ENCODE data around the gene PTRH2. TPM values are rescaled to one million over a fixed set of nuclear protein-coding genes. Genes with fewer than 3 reads are reported as not detected.
A peak's percentile ranks its signal among the peaks of the same experiment; 100 is the strongest.
"Not testable (repeated sequence)": the region's sequence is repeated elsewhere in the genome, so short reads cannot be mapped to it uniquely, and the experiment has no call there.

PTRH2 gene
- total RNA-seq, 5 donors from 2014 or later (not counting 1 experiment from before 2014, with no cell fraction given) = 5.4 to 18.8 (median 15.3) TPM

- H3K27ac ChIP-seq (ENCODE audit: low read length); H3K4me3 ChIP-seq (ENCODE audit: control insufficient read depth in 1 of 2, extremely low read depth in 1 of 2, low read length in 1 of 2); DNase-seq; H3K4me1 Mint-ChIP-seq; H3K4me3 Mint-ChIP-seq; H3K9me3 ChIP-seq; H3K9me3 Mint-ChIP-seq; H3K27me3 ChIP-seq (replicated peaks in 1 of 2; ENCODE audit: control insufficient read depth in 2 of 2, extremely low read depth in 1 of 2, insufficient read depth in 2 of 2, low read length in 1 of 2); H3K27me3 Mint-ChIP-seq; H3K27ac Mint-ChIP-seq; H3K4me1 ChIP-seq (ENCODE audit: control insufficient read depth in 1 of 2, extremely low read depth in 1 of 2, insufficient read depth in 2 of 2, low read length in 2 of 2); CTCF ChIA-PET; ATAC-seq (replicated peaks in 1 of 4): not testable (repeated sequence)
- POLR2A ChIA-PET = interaction anchor here (0.7 to 0.8 kb wide), 2 partner anchors 18 to 19 kb away, joined by 3 to 4 read pairs; no protein-coding TSS in a partner anchor
- H3K36me3 ChIP-seq (ENCODE audit: control insufficient read depth in 2 of 2, extremely low read depth in 1 of 2, insufficient read depth in 1 of 2, low read length in 1 of 2) = peaks cover 3 to 78% of the 10 kb centered on the region in 2 donors
- 92% methylated on average over 2 of the region's 7 CpGs for WGBS (ENCODE audit: insufficient coverage)
- H3K36me3 Mint-ChIP-seq = peaks cover 52% of the 10 kb centered on the region
Observed at GRCh38 chr17:59656624-59657023, 50.6 kb downstream of the PTRH2 start.

- H3K36me3 ChIP-seq (ENCODE audit: control insufficient read depth in 2 of 2, extremely low read depth in 1 of 2, insufficient read depth in 1 of 2, low read length in 1 of 2) = peaks cover 3 to 70% of the 10 kb centered on the region in 2 donors
- no peak overlapping the region for H3K4me3 ChIP-seq (ENCODE audit: control insufficient read depth in 1 of 2, extremely low read depth in 1 of 2, low read length in 1 of 2)
- ATAC-seq (replicated peaks in 1 of 4) = no peak
- H3K9me3 ChIP-seq = no peaks in the 10 kb centered on the region
- CTCF ChIA-PET = interaction anchor here in 1 of 2 donors (0.6 to 0.7 kb wide), 2 partner anchors 14 kb away, joined by 3 read pairs; no protein-coding TSS in a partner anchor
- no CpG with 5 or more reads among the region's 2 CpGs for WGBS (ENCODE audit: insufficient coverage)
- H3K36me3 Mint-ChIP-seq = peaks cover 54% of the 10 kb centered on the region
- no peaks in the 10 kb centered on the region for H3K27me3 ChIP-seq (replicated peaks in 1 of 2; ENCODE audit: control insufficient read depth in 2 of 2, extremely low read depth in 1 of 2, insufficient read depth in 2 of 2, low read length in 1 of 2)
- H3K4me1 ChIP-seq (ENCODE audit: control insufficient read depth in 1 of 2, extremely low read depth in 1 of 2, insufficient read depth in 2 of 2, low read length in 2 of 2) = peaks cover 0 to 8% of the 10 kb centered on the region in 2 experiments
- H3K9me3 Mint-ChIP-seq = no peaks in the 10 kb centered on the region
- H3K27ac Mint-ChIP-seq = no peak overlapping the region
- H3K27ac ChIP-seq (ENCODE audit: low read length) = no peak overlapping the region
- DNase-seq = no peak
- H3K27me3 Mint-ChIP-seq = no peaks in the 10 kb centered on the region
- peaks cover 35 to 43% (median 36%) of the 10 kb centered on the region in 3 donors for H3K4me1 Mint-ChIP-seq
- POLR2A ChIA-PET = no interaction called here
- no peak overlapping the region for H3K4me3 Mint-ChIP-seq
Observed at GRCh38 chr17:59652119-59652518, 55.1 kb downstream of the PTRH2 start.

GRCh38 chr17:59651346-59651745 is 55.9 kb downstream of the PTRH2 start:
- Mint-ChIP-seq H3K36me3 (peaks cover 58% of the 10 kb centered on the region), H3K27ac (peak overlapping the region in 1 of 2 donors; percentile 22), H3K4me3 (no peak overlapping the region), H3K27me3 (no peaks in the 10 kb centered on the region), H3K4me1 (peaks cover 42 to 46% (median 42%) of the 10 kb centered on the region in 3 donors), H3K9me3 (no peaks in the 10 kb centered on the region)
- H3K9me3 ChIP-seq = no peaks in the 10 kb centered on the region
- no peaks in the 10 kb centered on the region for H3K27me3 ChIP-seq (replicated peaks in 1 of 2; ENCODE audit: control insufficient read depth in 2 of 2, extremely low read depth in 1 of 2, insufficient read depth in 2 of 2, low read length in 1 of 2)
- H3K27ac ChIP-seq (ENCODE audit: low read length) = no peak overlapping the region
- H3K4me1 ChIP-seq (ENCODE audit: control insufficient read depth in 1 of 2, extremely low read depth in 1 of 2, insufficient read depth in 2 of 2, low read length in 2 of 2) = peaks cover 0 to 8% of the 10 kb centered on the region in 2 experiments
- no peak overlapping the region for H3K4me3 ChIP-seq (ENCODE audit: control insufficient read depth in 1 of 2, extremely low read depth in 1 of 2, low read length in 1 of 2)
- DNase-seq (peak in 1 of 35 experiments; percentile 42), ATAC-seq (replicated peaks in 1 of 4) (peak; percentile 48 to 82 (median 66))
- H3K36me3 ChIP-seq (ENCODE audit: control insufficient read depth in 2 of 2, extremely low read depth in 1 of 2, insufficient read depth in 1 of 2, low read length in 1 of 2) = peaks cover 3 to 69% of the 10 kb centered on the region in 2 donors
- ChIA-PET POLR2A (no interaction called here), CTCF (interaction anchor here in 1 of 2 donors (0.5 kb wide), 1 partner anchor 143 kb away, joined by 3 read pairs; no protein-coding TSS in a partner anchor)

- H3K27ac ChIP-seq (ENCODE audit: low read length) = no peak overlapping the region
- H3K4me1 Mint-ChIP-seq = peaks cover 42 to 46% (median 43%) of the 10 kb centered on the region in 3 donors
- DNase-seq (no peak), ATAC-seq (replicated peaks in 1 of 4) (no peak)
- H3K27me3 Mint-ChIP-seq = no peaks in the 10 kb centered on the region
- WGBS (ENCODE audit: insufficient coverage) = no CpG with 5 or more reads among the region's 1 CpG
- no peaks in the 10 kb centered on the region for H3K9me3 Mint-ChIP-seq
- H3K36me3 ChIP-seq (ENCODE audit: control insufficient read depth in 2 of 2, extremely low read depth in 1 of 2, insufficient read depth in 1 of 2, low read length in 1 of 2) = peaks cover 3 to 67% of the 10 kb centered on the region in 2 donors
- peaks cover 56% of the 10 kb centered on the region for H3K36me3 Mint-ChIP-seq
- peaks cover 0 to 8% of the 10 kb centered on the region in 2 experiments for H3K4me1 ChIP-seq (ENCODE audit: control insufficient read depth in 1 of 2, extremely low read depth in 1 of 2, insufficient read depth in 2 of 2, low read length in 2 of 2)
- no peaks in the 10 kb centered on the region for H3K9me3 ChIP-seq
- H3K4me3 ChIP-seq (ENCODE audit: control insufficient read depth in 1 of 2, extremely low read depth in 1 of 2, low read length in 1 of 2) = no peak overlapping the region
- ChIA-PET POLR2A (no interaction called here), CTCF (interaction anchor here in 1 of 2 donors (0.6 kb wide), 1 partner anchor 120 kb away, joined by 3 read pairs; no protein-coding TSS in a partner anchor)
- H3K27me3 ChIP-seq (replicated peaks in 1 of 2; ENCODE audit: control insufficient read depth in 2 of 2, extremely low read depth in 1 of 2, insufficient read depth in 2 of 2, low read length in 1 of 2) = no peaks in the 10 kb centered on the region
- H3K27ac Mint-ChIP-seq = no peak overlapping the region
- H3K4me3 Mint-ChIP-seq = no peak overlapping the region
Observed at GRCh38 chr17:59650642-59651041, 56.6 kb downstream of the PTRH2 start.

- Histone ChIP-seq H3K36me3 (ENCODE audit: control insufficient read depth in 2 of 2, extremely low read depth in 1 of 2, insufficient read depth in 1 of 2, low read length in 1 of 2) (peaks cover 1 to 61% of the 10 kb centered on the region in 2 donors), H3K4me3 (ENCODE audit: control insufficient read depth in 1 of 2, extremely low read depth in 1 of 2, low read length in 1 of 2) (no peak overlapping the region), H3K27me3 (replicated peaks in 1 of 2; ENCODE audit: control insufficient read depth in 2 of 2, extremely low read depth in 1 of 2, insufficient read depth in 2 of 2, low read length in 1 of 2) (no peaks in the 10 kb centered on the region), H3K27ac (ENCODE audit: low read length) (no peak overlapping the region), H3K9me3 (no peaks in the 10 kb centered on the region), H3K4me1 (ENCODE audit: control insufficient read depth in 1 of 2, extremely low read depth in 1 of 2, insufficient read depth in 2 of 2, low read length in 2 of 2) (peaks cover 0 to 8% of the 10 kb centered on the region in 2 experiments)
- ATAC-seq (replicated peaks in 1 of 4) = no peak
- no peak overlapping the region for H3K27ac Mint-ChIP-seq
- H3K36me3 Mint-ChIP-seq = peaks cover 53% of the 10 kb centered on the region
- ChIA-PET POLR2A (interaction anchor here in 1 of 2 donors (0.6 kb wide), 1 partner anchor 154 kb away, joined by 3 read pairs; no protein-coding TSS in a partner anchor), CTCF (interaction anchor here in 1 of 2 donors (0.6 kb wide), 1 partner anchor 120 kb away, joined by 3 read pairs; no protein-coding TSS in a partner anchor)
- H3K4me3 Mint-ChIP-seq = no peak overlapping the region
- H3K27me3 Mint-ChIP-seq = no peaks in the 10 kb centered on the region
- no peaks in the 10 kb centered on the region for H3K9me3 Mint-ChIP-seq
- peaks cover 42 to 48% (median 45%) of the 10 kb centered on the region in 3 donors for H3K4me1 Mint-ChIP-seq
- no peak for DNase-seq
Observed at GRCh38 chr17:59649886-59650285, 57.3 kb downstream of the PTRH2 start.

Other genes starting within 250 kb of the PTRH2 start
- 10 to 100 TPM; 21.3 to 50.8 (median 24.9) TPM for gene DHX40, start 141.8 kb downstream of the PTRH2 start, total RNA-seq
- gene CLTC, start 87.5 kb downstream of the PTRH2 start, total RNA-seq = 10 to 100 TPM; 70.3 to 98.7 (median 85.3) TPM
- gene VMP1, start 224 bp upstream of the PTRH2 start, total RNA-seq = 100 to 1,000 TPM in 2 of 5 donors, 10 to 100 TPM in 3; 93.7 to 104 (median 97.6) TPM
- 10 to 100 TPM; 16.6 to 27.9 (median 25.1) TPM for gene TUBD1, start 185.5 kb upstream of the PTRH2 start, total RNA-seq
- 10 to 100 TPM; 57.7 to 90.4 (median 61.7) TPM for gene RPS6KB1, start 185.7 kb upstream of the PTRH2 start, total RNA-seq

Data from T-cell (primary cell).